GM21786 (cell line): Measurements from ENCODE around the gene BCKDHA.
"Not testable (repeated sequence)": the region's sequence is repeated elsewhere in the genome, so short reads cannot be mapped to it uniquely, and the experiment has no call there.

Source experiments
- ATAC-seq: cut with Tn5 transposase; IDR thresholded peaks from one replicate; pipeline ENCODE4 v1.9.1; 2021; ENCODE audit not compliant: unreplicated experiment

Gene BCKDHA

GRCh38 chr19:41366089-41366488 lies 31.5 kb upstream of the BCKDHA start:
- no peak for ATAC-seq

- peak; percentile 42 for ATAC-seq
Measured at GRCh38 chr19:41367848-41368301, 29.7 kb upstream of the BCKDHA start.

- ATAC-seq: no peak
Measured at GRCh38 chr19:41369769-41370168, 27.8 kb upstream of the BCKDHA start.

- not testable (repeated sequence) for ATAC-seq
Measured at GRCh38 chr19:41371119-41371518, 26.5 kb upstream of the BCKDHA start.

GRCh38 chr19:41371541-41371940 lies 26.1 kb upstream of the BCKDHA start:
- no peak for ATAC-seq

- no peak for ATAC-seq
Measured at GRCh38 chr19:41372501-41372900, 25.1 kb upstream of the BCKDHA start.

- ATAC-seq: no peak
Measured at GRCh38 chr19:41373993-41374392, 23.6 kb upstream of the BCKDHA start.

GRCh38 chr19:41376241-41376997 lies 21.2 kb upstream of the BCKDHA start, which contains the start of gene TMEM91:
TSS of gene TMEM91 (plus strand) at chr19:41376533. CDS start at chr19:41378310, 1,777 bp downstream.
- no peak for ATAC-seq

GRCh38 chr19:41376998-41377365 lies 20.6 kb upstream of the BCKDHA start:
- ATAC-seq: no peak

- ATAC-seq: no peak
Measured at GRCh38 chr19:41377977-41378709, 19.5 kb upstream of the BCKDHA start.

GRCh38 chr19:41381536-41381935 lies 16.1 kb upstream of the BCKDHA start:
- not testable (repeated sequence) for ATAC-seq

- no peak for ATAC-seq
Measured at GRCh38 chr19:41384351-41384750, 13.3 kb upstream of the BCKDHA start.

GRCh38 chr19:41386442-41386841 lies 11.2 kb upstream of the BCKDHA start:
- ATAC-seq: no peak

- no peak for ATAC-seq
Measured at GRCh38 chr19:41391618-41392017, 6.0 kb upstream of the BCKDHA start.

GRCh38 chr19:41392775-41393174 lies 4.8 kb upstream of the BCKDHA start:
- no peak for ATAC-seq

- no peak for ATAC-seq
Measured at GRCh38 chr19:41395355-41395754, 2.3 kb upstream of the BCKDHA start.

- no peak for ATAC-seq
Measured at GRCh38 chr19:41398050-41398418, 416 bp downstream of the BCKDHA start.

- no peak for ATAC-seq
Measured at GRCh38 chr19:41398598-41398997, 980 bp downstream of the BCKDHA start.

- ATAC-seq: no peak
Measured at GRCh38 chr19:41399091-41399490, 1.5 kb downstream of the BCKDHA start.

GRCh38 chr19:41399525-41399924 lies 1.9 kb downstream of the BCKDHA start:
- no peak for ATAC-seq

GRCh38 chr19:41401483-41401882 lies 3.9 kb downstream of the BCKDHA start:
- ATAC-seq: no peak

- no peak for ATAC-seq
Measured at GRCh38 chr19:41402010-41402409, 4.4 kb downstream of the BCKDHA start.
